ENCODE results near the gene CFAP65.

CFAP65 gene

GRCh38 chr2:219059725-219060682 lies 18.7 kb upstream of the CFAP65 start:
- DNase-seq = no peak

DNA sequence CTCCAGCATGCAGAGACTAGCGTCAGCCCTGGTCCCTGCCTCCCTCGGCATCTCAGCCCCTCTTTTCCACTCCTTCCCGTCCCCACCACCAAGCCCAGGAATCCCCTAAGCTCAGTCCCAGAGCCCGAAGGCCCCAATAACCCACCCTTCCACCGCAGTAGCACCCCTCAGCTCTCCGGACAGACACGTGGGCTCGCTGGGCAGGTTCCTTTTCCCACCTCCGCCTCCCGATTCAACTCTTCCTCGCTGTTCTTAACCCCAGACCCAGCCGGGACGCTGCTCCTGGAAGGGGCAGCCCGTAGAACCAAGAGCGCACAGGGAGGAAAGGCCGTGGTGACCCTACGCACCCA lies 18.0 kb upstream of the CFAP65 start:
- DNase-seq = no peak

- no peak for DNase-seq
These were observed 17.4 kb upstream of the CFAP65 start for GRCh38 chr2:219058541-219059374.

DNA sequence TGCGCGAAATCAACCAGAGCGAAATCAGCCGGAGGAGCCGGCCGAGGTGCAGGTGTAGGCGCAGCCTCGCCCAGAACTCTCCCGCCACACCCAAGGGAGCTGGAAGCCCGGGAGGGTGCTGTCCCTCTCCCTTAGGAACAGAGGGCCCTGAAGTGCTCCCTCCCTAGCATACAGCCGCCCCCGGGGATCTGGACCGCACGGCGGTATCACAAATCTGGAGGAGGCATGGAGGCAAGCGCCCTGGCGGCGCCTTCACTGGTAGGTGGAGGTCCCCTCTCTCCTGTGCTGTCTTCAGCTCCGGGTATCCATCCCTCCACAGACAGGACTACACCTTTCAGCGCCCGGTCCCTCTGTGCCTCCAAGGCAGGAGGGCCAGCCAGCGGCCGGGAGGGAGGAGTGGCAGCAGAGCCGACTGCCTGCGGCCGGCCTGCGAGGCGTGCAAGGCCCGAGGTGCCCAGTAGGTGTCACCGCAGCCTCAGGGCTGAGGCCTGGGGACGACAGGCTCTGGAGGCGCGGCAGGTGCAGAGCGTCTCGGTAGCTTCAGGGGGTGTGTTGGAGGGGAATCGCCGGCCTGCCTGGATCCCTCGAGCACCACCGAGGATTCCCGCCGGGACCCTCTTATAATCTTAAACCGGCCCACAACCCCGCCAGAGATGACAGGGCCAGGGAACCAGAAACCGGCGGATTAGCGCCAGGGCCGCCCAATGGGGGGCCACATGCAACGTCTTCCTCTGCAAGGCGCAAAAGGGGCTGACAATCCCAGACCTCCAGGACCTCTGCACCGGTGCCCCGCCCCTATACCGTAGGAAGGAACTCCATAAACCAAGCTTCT lies 16.6 kb upstream of the CFAP65 start:
- DNase-seq = peak; percentile 69

DNA sequence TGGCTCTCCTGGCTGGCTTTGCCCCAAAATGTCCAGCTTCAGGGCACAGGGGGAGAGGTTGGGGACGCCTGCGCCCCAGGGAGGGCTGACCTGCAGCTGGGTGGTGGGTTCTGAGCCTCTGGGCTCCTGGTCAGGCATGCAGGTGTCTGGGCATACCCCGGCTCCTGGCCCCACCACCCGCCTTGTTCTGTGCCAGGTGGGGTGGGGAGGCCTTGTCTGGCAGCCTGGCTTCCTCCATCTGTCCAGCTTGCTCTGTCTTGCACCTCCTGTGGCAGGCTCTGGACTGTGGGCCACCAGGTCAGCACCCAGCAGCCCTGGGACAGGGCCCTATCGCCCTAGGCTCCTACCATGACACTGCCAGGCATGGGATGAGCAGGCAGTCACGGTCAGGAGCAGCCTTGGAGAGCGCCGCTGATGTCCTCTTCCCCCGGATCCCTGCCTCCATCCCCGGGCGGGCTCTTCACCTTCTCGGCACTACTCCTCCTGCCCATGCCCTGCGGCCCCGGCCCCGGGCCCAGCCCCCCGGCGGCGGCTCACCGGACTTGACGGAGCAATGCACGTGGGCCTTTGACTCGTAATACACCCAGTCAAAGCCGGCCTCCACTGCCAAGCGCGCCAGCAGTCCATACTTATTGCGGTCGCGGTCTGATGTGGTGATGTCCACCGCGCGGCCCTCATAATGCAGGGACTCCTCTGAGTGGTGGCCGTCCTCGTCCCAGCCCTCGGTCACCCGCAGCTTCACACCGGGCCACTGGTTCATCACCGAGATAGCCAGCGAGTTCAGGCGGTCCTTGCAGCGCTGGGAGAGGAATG lies 15.8 kb upstream of the CFAP65 start:
- DNase-seq = no peak

DNA sequence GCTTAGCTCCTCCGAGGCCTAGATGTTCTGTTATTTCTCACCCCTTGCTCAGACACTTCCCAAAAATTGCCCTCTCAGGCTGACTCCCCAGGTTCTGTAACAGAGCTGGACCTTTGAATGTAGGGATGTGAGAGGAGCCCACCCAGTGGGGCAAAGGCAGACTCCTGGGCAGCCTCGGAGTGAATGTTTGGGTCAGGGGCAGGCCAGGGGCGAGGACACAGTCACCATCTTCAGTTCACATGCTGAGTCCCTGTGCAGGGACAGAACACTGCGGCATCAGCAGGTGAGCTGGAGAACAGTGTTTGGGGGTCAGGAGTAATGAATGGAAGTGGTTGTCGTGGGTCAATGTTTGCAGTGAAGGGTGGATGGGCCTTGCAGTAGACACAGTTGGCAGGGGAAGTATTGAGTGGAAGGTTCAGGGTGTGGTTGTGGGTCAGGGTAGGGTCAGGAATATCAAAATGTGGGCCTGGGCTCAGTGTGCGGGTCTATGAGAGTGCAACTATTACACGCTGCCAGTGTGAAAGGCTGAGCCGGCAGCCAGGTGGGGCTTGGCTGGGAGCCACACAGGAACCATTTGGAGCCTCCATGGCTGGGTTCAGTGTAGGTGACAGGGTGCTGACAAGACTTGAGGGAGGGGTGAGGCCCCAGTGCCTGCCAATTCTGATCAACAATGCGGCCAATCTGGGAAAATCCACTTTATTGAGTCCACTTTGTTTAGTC lies 15.0 kb upstream of the CFAP65 start:
- no peak for DNase-seq

DNA sequence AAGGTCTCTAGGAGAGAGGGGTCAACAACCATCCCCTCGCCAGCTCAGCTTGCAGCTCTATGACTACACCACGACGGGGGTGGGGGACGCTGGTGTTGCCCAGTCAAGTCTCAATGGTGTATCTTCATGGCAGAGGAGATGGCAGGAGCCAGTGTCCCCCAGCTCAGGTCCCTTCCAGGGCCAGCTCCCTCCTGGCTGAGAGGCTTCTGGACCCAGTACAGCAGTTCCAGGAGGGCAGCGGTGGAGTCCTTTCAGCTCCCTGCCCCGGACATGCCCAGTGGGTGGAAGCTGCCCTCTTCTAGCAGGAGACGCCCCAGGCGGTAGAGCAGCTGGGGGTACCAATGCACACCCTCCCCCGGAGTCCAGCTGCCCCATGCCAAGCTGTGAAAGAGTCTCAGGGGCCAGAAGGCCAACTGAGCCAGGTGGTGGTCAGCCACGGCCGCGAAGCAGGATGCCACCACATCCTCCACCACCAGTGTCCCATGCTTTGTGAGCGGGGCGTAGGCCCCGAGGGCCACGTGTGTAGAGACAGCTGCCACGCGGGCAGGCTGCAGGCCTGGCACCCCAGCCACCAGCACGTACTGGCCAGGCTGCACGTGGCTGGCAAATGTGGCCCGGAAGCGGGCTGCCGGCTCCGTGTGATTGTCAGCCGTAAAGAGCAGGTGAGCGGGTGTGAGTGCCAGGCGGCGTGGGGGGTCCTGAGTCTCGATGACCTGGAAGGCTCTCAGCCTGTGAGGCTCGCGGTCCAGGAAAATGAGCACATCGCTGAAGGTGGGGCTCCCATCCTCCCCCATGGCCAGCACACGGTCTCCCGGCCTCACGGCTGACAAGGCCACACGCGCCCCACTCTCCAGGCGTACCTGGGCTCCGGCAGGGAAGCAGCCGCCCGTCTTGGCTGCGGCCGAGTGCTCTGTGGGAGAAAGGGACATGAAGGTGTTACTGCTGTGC lies 13.9 kb upstream of the CFAP65 start:
- no peak for DNase-seq

DNA sequence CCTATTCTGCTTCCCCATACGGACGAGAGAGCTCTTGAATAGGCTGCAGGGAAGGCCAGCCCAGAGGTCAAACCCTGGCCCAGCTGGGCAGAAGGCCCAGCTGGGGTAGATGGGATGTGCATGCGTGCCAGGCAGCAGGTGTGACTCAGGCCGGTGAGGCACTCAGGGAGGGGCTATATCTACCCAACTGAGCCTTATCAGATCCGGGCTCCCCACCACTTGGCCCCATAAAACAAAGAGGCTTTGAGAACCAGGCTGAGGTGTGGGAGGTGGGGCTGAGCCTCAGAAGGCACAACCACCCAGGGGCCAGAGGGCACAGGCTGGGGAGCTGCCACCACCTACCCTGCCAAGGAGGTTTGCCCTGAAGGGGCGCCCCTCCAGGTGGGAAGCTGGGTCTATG lies 8.0 kb upstream of the CFAP65 start:
- no peak for DNase-seq

GRCh38 chr2:219045937-219046550 lies 4.7 kb upstream of the CFAP65 start:
- no peak for DNase-seq

GRCh38 chr2:219042750-219043149 lies 1.4 kb upstream of the CFAP65 start:
- no peak for DNase-seq

DNA sequence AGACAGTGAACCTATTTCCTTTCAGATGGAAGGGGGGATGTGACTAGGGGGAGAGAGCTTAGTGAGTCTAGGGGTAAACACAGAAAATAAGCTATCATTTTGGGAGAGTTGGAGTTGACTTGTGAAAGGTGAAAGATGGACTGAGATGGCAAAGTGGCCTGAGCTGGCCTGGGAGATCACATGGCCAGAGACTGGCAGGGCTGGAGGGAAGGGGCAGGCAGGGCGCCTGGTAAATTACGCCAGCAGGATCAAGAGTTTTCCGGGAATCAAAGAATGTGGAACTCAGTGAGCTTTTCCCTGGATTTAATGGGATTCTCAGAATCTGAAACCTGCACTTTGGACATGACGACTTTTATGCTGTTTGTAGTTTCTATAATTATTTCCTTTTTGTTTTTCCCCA lies 841 bp upstream of the CFAP65 start:
- no peak for DNase-seq

DNA sequence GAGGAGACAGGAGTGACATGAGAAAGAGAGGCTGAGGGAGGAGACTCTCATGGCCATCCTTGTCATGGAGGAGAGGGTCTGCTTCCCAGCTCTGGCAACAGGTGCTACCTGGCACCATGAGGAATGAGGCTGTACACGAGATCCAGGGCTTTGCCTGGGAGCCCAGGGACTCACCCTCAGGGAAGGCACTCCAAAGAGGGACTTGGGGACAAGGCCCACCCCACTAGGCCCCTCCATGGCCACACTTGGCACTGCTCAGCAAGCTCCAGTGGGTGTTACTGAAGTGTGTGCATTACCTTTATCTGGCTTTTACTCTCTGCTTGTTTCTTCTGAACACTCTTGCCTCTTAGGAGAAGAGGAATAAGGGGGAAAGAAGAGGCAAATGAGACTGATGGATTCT lies 2.7 kb downstream of the CFAP65 start:
- DNase-seq = no peak

DNA sequence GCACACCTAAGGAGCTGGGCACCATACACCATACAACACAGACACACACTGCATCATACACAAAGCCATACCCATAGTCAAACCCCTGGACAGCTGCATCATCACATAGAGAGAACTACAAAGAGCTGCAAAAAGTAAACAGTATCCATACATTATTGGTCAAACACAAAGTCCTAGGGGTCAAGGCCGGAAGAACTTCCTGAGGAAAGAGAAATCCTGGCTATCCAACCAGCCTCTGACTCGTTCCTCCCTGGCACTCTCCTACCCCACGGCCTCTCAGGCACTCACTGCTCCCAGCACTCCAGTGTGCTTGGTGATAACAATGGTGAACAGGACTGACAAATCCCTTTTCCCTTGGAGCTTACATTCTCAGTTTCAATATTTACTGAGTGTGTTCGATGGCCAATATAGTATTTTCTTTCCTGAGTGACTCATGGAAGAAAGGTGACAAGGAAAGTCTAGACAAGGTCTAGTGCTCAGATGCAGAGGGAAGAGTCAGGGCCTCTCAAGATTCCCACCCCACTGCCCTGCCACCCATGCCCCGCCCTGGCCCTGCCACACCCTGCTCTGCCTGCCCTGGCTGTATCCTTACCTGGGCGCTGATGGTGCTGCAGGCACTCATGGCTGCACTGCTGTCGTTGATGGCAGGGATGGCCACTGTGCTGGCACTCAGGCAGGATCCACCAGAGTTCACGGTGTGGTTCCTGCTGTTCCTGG lies 3.4 kb downstream of the CFAP65 start:
- no peak for DNase-seq

DNA sequence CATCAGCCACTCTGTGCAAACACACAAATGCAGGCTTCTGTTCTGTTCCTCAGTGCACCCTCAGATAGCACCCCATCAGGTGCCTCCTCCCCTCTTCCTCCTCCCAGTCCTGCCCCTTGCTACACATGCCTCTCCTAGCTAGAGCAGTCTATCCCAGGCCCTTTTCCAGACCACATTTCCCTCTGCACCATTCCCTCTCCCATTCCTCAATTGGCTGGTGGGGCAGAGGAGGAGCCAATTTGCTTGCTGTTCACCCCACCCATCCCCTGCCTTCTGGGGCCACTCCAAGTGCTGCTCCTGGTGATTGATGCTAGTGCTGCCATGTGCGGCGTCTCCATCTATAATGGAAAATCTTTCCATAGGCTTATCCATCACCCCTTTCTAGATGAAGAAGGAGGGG lies 5.4 kb downstream of the CFAP65 start:
- DNase-seq = no peak

DNA sequence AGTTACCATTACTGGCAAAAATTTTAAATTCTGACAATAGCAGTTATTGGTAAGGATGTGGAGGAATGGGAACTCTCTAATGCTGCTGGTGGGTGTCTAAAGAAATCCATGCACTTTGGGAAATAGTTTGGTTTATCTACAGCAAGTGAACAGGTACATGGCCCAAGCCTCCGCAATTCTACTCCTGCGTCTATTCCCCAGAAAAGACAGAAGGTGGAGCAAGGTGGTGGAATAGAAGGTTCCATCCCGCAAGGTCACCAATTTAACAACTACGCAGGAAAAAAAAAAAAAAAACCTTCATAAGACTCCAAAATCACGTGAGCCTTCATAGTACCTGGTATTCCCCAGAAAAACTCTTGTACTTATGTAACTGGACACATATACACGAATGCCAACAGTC lies 6.5 kb downstream of the CFAP65 start:
- DNase-seq = no peak

- DNase-seq = no peak
These were observed 9.1 kb downstream of the CFAP65 start for GRCh38 chr2:219032051-219032745.

GRCh38 chr2:219031005-219031738 lies 10.1 kb downstream of the CFAP65 start:
- DNase-seq = no peak
